Measurements from ENCODE around the gene FAM78B.

The FAM78B gene

DNA sequence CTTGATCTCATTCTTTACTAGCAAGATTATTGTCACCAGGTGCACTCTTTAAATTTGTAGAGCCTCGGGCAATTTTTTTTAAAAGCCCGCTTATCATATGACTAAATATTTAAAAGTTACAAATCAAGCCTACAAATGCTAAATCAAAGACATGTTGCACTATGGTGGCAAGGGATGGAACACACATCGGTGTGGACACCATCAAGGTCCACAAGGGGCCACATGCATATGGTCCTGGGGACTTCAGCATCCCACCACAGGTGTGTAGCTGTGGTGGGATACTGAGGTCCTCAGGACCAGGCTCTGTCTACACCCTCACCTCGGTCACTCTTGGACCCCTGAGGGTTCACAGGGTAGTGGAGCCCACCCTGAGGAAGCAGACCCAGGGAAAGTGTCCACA, 45.8 kb downstream of the FAM78B start:
- TF ChIP-seq, protein P1, sequence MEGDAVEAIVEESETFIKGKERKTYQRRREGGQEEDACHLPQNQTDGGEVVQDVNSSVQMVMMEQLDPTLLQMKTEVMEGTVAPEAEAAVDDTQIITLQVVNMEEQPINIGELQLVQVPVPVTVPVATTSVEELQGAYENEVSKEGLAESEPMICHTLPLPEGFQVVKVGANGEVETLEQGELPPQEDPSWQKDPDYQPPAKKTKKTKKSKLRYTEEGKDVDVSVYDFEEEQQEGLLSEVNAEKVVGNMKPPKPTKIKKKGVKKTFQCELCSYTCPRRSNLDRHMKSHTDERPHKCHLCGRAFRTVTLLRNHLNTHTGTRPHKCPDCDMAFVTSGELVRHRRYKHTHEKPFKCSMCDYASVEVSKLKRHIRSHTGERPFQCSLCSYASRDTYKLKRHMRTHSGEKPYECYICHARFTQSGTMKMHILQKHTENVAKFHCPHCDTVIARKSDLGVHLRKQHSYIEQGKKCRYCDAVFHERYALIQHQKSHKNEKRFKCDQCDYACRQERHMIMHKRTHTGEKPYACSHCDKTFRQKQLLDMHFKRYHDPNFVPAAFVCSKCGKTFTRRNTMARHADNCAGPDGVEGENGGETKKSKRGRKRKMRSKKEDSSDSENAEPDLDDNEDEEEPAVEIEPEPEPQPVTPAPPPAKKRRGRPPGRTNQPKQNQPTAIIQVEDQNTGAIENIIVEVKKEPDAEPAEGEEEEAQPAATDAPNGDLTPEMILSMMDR (IDR thresholded peaks at IDR 0.05; ENCODE audit: borderline replicate concordance, control extremely low read depth, extremely low read depth, insufficient read depth, missing control alignments), result no peak
- in situ Hi-C loops (cut with MboI; ENCODE audit: low sequenced_read_pairs, unreplicated experiment), result no loop called here
- DNase-seq (ENCODE audit: low spot score), result no peak

DNA sequence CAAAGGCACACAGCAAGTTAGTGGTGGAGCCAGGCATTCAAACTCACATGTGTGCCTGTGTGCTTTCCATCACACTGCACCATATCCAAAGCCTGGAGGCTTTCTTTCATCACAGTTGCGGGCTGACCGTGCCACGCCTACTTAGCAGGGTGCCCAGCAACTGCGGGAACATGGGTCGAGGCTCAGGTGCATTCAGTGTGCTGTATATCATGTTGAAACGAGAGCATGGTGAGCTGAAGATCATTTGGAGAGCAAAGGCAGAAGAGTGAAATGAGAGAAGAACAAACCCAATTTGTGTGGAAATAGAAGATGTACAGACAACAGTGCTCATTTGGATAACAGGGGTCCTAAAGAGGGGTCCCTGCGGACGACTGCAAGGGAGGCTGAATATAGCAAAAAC, 46.5 kb downstream of the FAM78B start:
- in situ Hi-C loops (cut with MboI; ENCODE audit: low sequenced_read_pairs, unreplicated experiment), result no loop called here
- TF ChIP-seq, protein P1 (IDR thresholded peaks at IDR 0.05; ENCODE audit: borderline replicate concordance, control extremely low read depth, extremely low read depth, insufficient read depth, missing control alignments), result no peak
- DNase-seq (ENCODE audit: low spot score), result no peak

DNA sequence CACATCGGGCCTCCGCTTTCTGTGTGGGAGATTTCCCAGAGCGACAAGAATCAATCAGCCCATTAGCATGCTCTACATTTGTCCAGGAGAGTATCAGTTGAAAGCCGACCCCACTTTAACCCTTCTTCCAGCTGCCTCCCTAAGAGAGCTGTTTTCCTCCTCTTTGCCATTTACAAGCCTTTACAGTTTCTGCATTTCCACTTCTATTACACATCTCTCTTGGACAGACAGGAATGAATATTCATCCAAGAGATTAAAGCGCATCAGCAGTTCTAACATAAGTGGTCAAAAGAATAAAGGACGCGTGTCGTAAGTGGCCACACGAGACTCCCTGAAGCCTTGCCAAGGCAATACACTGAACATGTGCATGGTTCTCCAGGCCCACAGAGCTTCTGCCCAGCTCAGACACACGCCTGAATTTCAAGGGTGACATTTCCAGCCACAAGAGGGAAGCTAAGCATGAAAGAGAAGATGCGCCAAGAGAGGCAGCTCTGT, 47.3 kb downstream of the FAM78B start:
- TF ChIP-seq, protein P1 (IDR thresholded peaks at IDR 0.05; ENCODE audit: borderline replicate concordance, control extremely low read depth, extremely low read depth, insufficient read depth, missing control alignments), result no peak
- in situ Hi-C loops (cut with MboI; ENCODE audit: low sequenced_read_pairs, unreplicated experiment), result no loop called here
- no peak for DNase-seq (ENCODE audit: low spot score)

DNA sequence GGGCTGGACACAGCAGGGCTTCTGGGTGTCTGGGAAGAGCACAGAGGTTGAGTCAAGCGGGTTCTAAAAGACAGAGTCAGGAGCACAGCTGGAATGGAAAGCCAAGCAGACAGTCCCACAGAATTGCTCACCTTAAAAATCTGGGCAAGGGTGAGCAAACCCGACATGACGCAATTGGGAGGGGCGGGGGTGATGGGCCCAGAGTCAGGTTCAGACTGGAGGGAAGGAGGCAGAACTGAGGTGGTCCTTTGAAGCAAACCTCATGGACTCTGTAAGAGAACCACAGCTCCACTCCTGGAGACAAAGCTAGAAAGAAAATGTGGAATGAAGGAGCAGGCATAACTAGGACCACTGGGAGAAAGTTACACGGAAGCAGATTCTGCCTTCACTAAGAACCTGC, 49.0 kb downstream of the FAM78B start:
- no peak for DNase-seq (ENCODE audit: low spot score)
- TF ChIP-seq, protein P1 (IDR thresholded peaks at IDR 0.05; ENCODE audit: borderline replicate concordance, control extremely low read depth, extremely low read depth, insufficient read depth, missing control alignments), result no peak
- in situ Hi-C loops (cut with MboI; ENCODE audit: low sequenced_read_pairs, unreplicated experiment), result no loop called here

- no peak for DNase-seq (ENCODE audit: low spot score)
- TF ChIP-seq, protein P1 (IDR thresholded peaks at IDR 0.05; ENCODE audit: borderline replicate concordance, control extremely low read depth, extremely low read depth, insufficient read depth, missing control alignments), result no peak
- in situ Hi-C loops (cut with MboI; ENCODE audit: low sequenced_read_pairs, unreplicated experiment), result no loop called here
Measured at GRCh38 chr1:166116026-166116425, 50.8 kb downstream of the FAM78B start.

DNA sequence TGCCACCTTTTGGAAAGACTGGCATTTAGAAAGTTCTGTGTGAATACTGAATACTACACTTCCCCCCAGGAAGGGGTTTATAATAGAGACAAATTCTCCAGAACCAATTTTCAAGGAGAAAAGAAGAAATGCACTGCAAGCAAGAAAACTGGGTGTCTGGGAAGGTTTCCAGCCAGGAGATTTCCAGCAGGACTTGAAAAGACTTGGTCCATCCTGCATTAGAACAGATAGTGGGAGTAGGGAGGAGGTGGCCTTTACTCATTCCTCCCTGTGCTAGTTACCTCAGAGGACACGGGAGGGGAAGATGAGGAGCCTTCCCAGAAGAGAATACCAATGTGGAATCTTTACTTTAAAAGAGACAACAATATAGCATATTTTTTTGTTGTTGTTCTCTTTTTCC, 52.4 kb downstream of the FAM78B start:
- DNase-seq (ENCODE audit: low spot score), result no peak
- in situ Hi-C loops (cut with MboI; ENCODE audit: low sequenced_read_pairs, unreplicated experiment), result no loop called here
- TF ChIP-seq, protein P1 (IDR thresholded peaks at IDR 0.05; ENCODE audit: borderline replicate concordance, control extremely low read depth, extremely low read depth, insufficient read depth, missing control alignments), result no peak

DNA sequence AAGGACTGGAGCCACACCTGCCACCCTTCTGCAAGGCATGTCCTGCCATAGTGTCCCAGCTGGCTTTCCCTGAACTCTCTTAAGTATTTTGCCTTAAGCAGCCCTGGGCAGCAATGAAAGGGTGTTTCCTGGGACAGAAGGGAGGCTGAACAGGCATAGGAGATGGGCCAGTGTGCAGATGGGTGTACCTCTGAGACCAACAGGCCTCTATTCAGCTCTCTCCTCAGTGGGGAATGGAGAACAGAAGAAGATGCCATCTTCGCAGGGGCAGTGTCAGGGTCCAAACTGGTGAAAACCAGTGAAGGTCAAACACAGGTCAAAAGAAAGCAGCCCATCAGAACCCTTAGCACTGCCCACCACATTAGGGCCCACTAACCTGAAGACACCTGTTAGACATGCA, 53.2 kb downstream of the FAM78B start:
- TF ChIP-seq, protein P1 (IDR thresholded peaks at IDR 0.05; ENCODE audit: borderline replicate concordance, control extremely low read depth, extremely low read depth, insufficient read depth, missing control alignments), result no peak
- in situ Hi-C loops (cut with MboI; ENCODE audit: low sequenced_read_pairs, unreplicated experiment), result no loop called here
- no peak for DNase-seq (ENCODE audit: low spot score)
